Measurements from ENCODE around the gene PRR15L.

The PRR15L gene

GRCh38 chr17:47955497-47956461 is 1.9 kb downstream of the PRR15L start:
- Histone ChIP-seq H3K9me3 (ENCODE audit: insufficient read depth, low read length) (no peaks in the 10 kb centered on the region), H3K4me3 (ENCODE audit: low read length) (no peak overlapping the region), H4K20me1 (ENCODE audit: insufficient read depth, low read length) (no peaks in the 10 kb centered on the region), H3K27me3 (ENCODE audit: low read depth, low read length) (0 out of 2 replicates have a peak, but pooled peaks cover 3% of the 10 kb centered on the region), H3K4me2 (ENCODE audit: low read length) (no peak overlapping the region), H3K36me3 (replicated peaks; ENCODE audit: low read depth, low read length) (peaks cover 8% of the 10 kb centered on the region), H2AFZ (ENCODE audit: low read depth, low read length) (no peak overlapping the region), H3K4me1 (ENCODE audit: low read length) (peaks cover 8% of the 10 kb centered on the region), H3K27ac (ENCODE audit: low read length) (no peak overlapping the region), H3K9ac (ENCODE audit: low read length) (no peak overlapping the region), H3K79me2 (ENCODE audit: low read length) (no peaks in the 10 kb centered on the region)
- no peak for TF ChIP-seq CTCF (IDR thresholded peaks at IDR 0.05; ENCODE audit: low read depth, low read length)
- no peak for TF ChIP-seq EZH2phosphoT487 (IDR thresholded peaks at IDR 0.05; ENCODE audit: low read depth)

- Histone ChIP-seq H3K9me3 (ENCODE audit: insufficient read depth, low read length) (no peaks in the 10 kb centered on the region), H3K79me2 (ENCODE audit: low read length) (no peaks in the 10 kb centered on the region), H3K36me3 (replicated peaks; ENCODE audit: low read depth, low read length) (peaks cover 12% of the 10 kb centered on the region), H3K4me3 (ENCODE audit: low read length) (no peak overlapping the region), H3K9ac (ENCODE audit: low read length) (no peak overlapping the region), H3K27me3 (ENCODE audit: low read depth, low read length) (no peaks in the 10 kb centered on the region), H4K20me1 (ENCODE audit: insufficient read depth, low read length) (no peaks in the 10 kb centered on the region), H3K4me2 (ENCODE audit: low read length) (no peak overlapping the region), H3K27ac (ENCODE audit: low read length) (no peak overlapping the region), H2AFZ (ENCODE audit: low read depth, low read length) (no peak overlapping the region), H3K4me1 (ENCODE audit: low read length) (peaks cover 20% of the 10 kb centered on the region)
- TF ChIP-seq CTCF (IDR thresholded peaks at IDR 0.05; ENCODE audit: low read depth, low read length) (no peak), EZH2phosphoT487 (IDR thresholded peaks at IDR 0.05; ENCODE audit: low read depth) (no peak)
Observed at GRCh38 chr17:47953909-47954308, 3.8 kb downstream of the PRR15L start.

- Histone ChIP-seq H3K9me3 (ENCODE audit: insufficient read depth, low read length) (no peaks in the 10 kb centered on the region), H4K20me1 (ENCODE audit: insufficient read depth, low read length) (no peaks in the 10 kb centered on the region), H3K4me1 (ENCODE audit: low read length) (peaks cover 28% of the 10 kb centered on the region), H3K27ac (ENCODE audit: low read length) (0 out of 2 replicates have a peak overlapping the region, but pooled peaks have one; percentile 4), H3K4me2 (ENCODE audit: low read length) (0 out of 2 replicates have a peak overlapping the region, but pooled peaks have one; percentile 3), H3K36me3 (replicated peaks; ENCODE audit: low read depth, low read length) (peaks cover 22% of the 10 kb centered on the region), H3K79me2 (ENCODE audit: low read length) (no peaks in the 10 kb centered on the region), H2AFZ (ENCODE audit: low read depth, low read length) (no peak overlapping the region), H3K27me3 (ENCODE audit: low read depth, low read length) (no peaks in the 10 kb centered on the region), H3K9ac (ENCODE audit: low read length) (no peak overlapping the region), H3K4me3 (ENCODE audit: low read length) (no peak overlapping the region)
- TF ChIP-seq CTCF (IDR thresholded peaks at IDR 0.05; ENCODE audit: low read depth, low read length), result no peak
- no peak for TF ChIP-seq EZH2phosphoT487 (IDR thresholded peaks at IDR 0.05; ENCODE audit: low read depth)
Observed at GRCh38 chr17:47952171-47953021, 5.3 kb downstream of the PRR15L start.

- peaks cover 31% of the 10 kb centered on the region for H3K36me3 ChIP-seq (replicated peaks; ENCODE audit: low read depth, low read length)
- H3K4me1 ChIP-seq (ENCODE audit: low read length), result peaks cover 37% of the 10 kb centered on the region
- no peaks in the 10 kb centered on the region for H3K79me2 ChIP-seq (ENCODE audit: low read length)
- H3K27ac ChIP-seq (ENCODE audit: low read length), result no peak overlapping the region
- H3K4me3 ChIP-seq (ENCODE audit: low read length), result no peak overlapping the region
- H3K27me3 ChIP-seq (ENCODE audit: low read depth, low read length), result no peaks in the 10 kb centered on the region
- H3K9me3 ChIP-seq (ENCODE audit: insufficient read depth, low read length), result no peaks in the 10 kb centered on the region
- TF ChIP-seq EZH2phosphoT487 (IDR thresholded peaks at IDR 0.05; ENCODE audit: low read depth) (no peak), CTCF (IDR thresholded peaks at IDR 0.05; ENCODE audit: low read depth, low read length) (no peak)
- no peak overlapping the region for H3K4me2 ChIP-seq (ENCODE audit: low read length)
- no peak overlapping the region for H3K9ac ChIP-seq (ENCODE audit: low read length)
- H2AFZ ChIP-seq (ENCODE audit: low read depth, low read length), result no peak overlapping the region
- no peaks in the 10 kb centered on the region for H4K20me1 ChIP-seq (ENCODE audit: insufficient read depth, low read length)
Observed at GRCh38 chr17:47950448-47950847, 7.2 kb downstream of the PRR15L start.
